HepG2 (cell line): Measurements from ENCODE around the gene CEP43. TPM values are rescaled to one million over a fixed set of nuclear protein-coding genes. Genes with fewer than 3 reads are reported as not detected.

Experiments used
- CENPT ChIP-seq: sonication (generic); formaldehyde crosslinking; IDR thresholded peaks from 2 replicates; pipeline ENCODE4 v1.8.0; 2022; ENCODE audit warnings: low read depth, mild to moderate bottlenecking, moderate library complexity, missing genetic modification reagents
- DR1 ChIP-seq: sonication (generic); formaldehyde crosslinking; IDR thresholded peaks from 2 replicates; pipeline ENCODE4 v1.8.0; 2021; ENCODE audit warnings: mild to moderate bottlenecking, missing genetic modification reagents, inconsistent platforms
- EEA1 ChIP-seq: sonication (generic); formaldehyde crosslinking; IDR thresholded peaks from 2 replicates; pipeline ENCODE4 v1.5.1; 2020; ENCODE audit warnings: mild to moderate bottlenecking, missing genetic modification reagents, borderline replicate concordance
- HDAC6 ChIP-seq: fragments of 200-600 bp; sonication (generic); IDR thresholded peaks from 2 replicates; pipeline ENCODE4 v1.7.0; 2017; ENCODE audit warnings: mild to moderate bottlenecking, antibody characterized with exemption, low read length, low read depth
- KLF16 ChIP-seq, 2 experiments: sonication (generic) in 1 of 2; formaldehyde crosslinking in 1 of 2; IDR thresholded peaks; 2 replicates each; pipeline versions ENCODE4 v1.6.1 to v1.8.0; 2016 to 2023; ENCODE audit warnings: missing genetic modification reagents in 2 of 2, missing compliant biosample characterization in 1 of 2
- PRDM10 ChIP-seq: sonication (generic); formaldehyde crosslinking; IDR thresholded peaks from 2 replicates; pipeline ENCODE4 v1.4.0; 2020; ENCODE audit warnings: low read depth, missing genetic modification reagents
- RBM39 ChIP-seq: fragments of 200-400 bp; formaldehyde crosslinking; IDR thresholded peaks from one replicate; pipeline ENCODE4 v1.6.1; 2018; ENCODE audit warnings: antibody characterized with exemption, mild to moderate bottlenecking, low read depth, low read length; ENCODE audit not compliant: poor library complexity, severe bottlenecking
- SAP130 ChIP-seq: IDR thresholded peaks from 2 replicates; pipeline ENCODE4 v1.6.1; 2016; ENCODE audit warnings: low read depth
- SIX4 ChIP-seq: sonication (generic); formaldehyde crosslinking; IDR thresholded peaks from 2 replicates; pipeline ENCODE4 v1.4.0; 2020; ENCODE audit warnings: missing genetic modification reagents
- SRY ChIP-seq: sonication (generic); formaldehyde crosslinking; IDR thresholded peaks from 2 replicates; pipeline ENCODE4 v1.8.0; 2022; ENCODE audit warnings: mild to moderate bottlenecking, missing genetic modification reagents
- STAG1 ChIP-seq: sonication (generic); formaldehyde crosslinking; IDR thresholded peaks from 2 replicates; pipeline ENCODE4 v1.4.0; 2020; ENCODE audit warnings: missing genetic modification reagents
- ZFP90 ChIP-seq: sonication (generic); formaldehyde crosslinking; IDR thresholded peaks from 2 replicates; pipeline ENCODE4 v1.8.0; 2022; ENCODE audit warnings: missing genetic modification reagents, mild to moderate bottlenecking, inconsistent platforms, borderline replicate concordance
- ZFX ChIP-seq: sonication (generic); formaldehyde crosslinking; IDR thresholded peaks from 2 replicates; pipeline ENCODE4 v1.4.0; 2020; ENCODE audit warnings: mild to moderate bottlenecking, low read depth, missing genetic modification reagents, moderate library complexity
- ZFY ChIP-seq: sonication (generic); formaldehyde crosslinking; IDR thresholded peaks from 2 replicates; pipeline ENCODE4 v1.4.0; 2020; ENCODE audit warnings: missing genetic modification reagents
- ZNF441 ChIP-seq: sonication (generic); formaldehyde crosslinking; IDR thresholded peaks from 2 replicates; pipeline ENCODE4 v1.7.0; 2021; ENCODE audit warnings: missing genetic modification reagents, borderline replicate concordance
- ZNF446 ChIP-seq: sonication (generic); formaldehyde crosslinking; IDR thresholded peaks from 2 replicates; pipeline ENCODE4 v1.5.0; 2020; ENCODE audit warnings: mild to moderate bottlenecking, missing genetic modification reagents
- ZSCAN5A ChIP-seq: sonication (generic); formaldehyde crosslinking; IDR thresholded peaks from 2 replicates; pipeline ENCODE4 v1.8.0; 2022; ENCODE audit warnings: mild to moderate bottlenecking, missing genetic modification reagents, borderline replicate concordance
- polyA plus RNA-seq, 8 experiments: library from polyadenylated mRNA; depleted of rRNA in 3 of 8; stranded (reverse) in 7 of 8; unstranded in 1 of 8; fragments of >200 nt; fragmentation: Illumina TruSeq in 4 of 8; extraction: Trizol in 4 of 8; gene quantifications; 2 replicates each; pipeline versions ENCODE4 v1.2.1 to v1.2.3, GENCODE V29; 2011 to 2016; ENCODE audit warnings: low read depth in 4 of 8, missing spikeins in 1 of 8, mixed read lengths in 1 of 8; ENCODE audit not compliant: insufficient read depth in 1 of 8
- total RNA-seq, 5 experiments: library from RNA; depleted of rRNA; stranded (reverse); fragments of >200 nt; fragmentation: Illumina TruSeq; extraction: Trizol; gene quantifications; 2 replicates each; pipeline ENCODE4 v1.2.3, GENCODE V29; 2016; ENCODE audit warnings: low read depth in 1 of 5
- TF ChIP-seq, protein P1 (sequence below): sonication (generic); formaldehyde crosslinking; IDR thresholded peaks from 2 replicates; pipeline ENCODE4 v1.5.1; 2020; ENCODE audit warnings: mild to moderate bottlenecking, missing genetic modification reagents, moderate library complexity
- TF ChIP-seq, protein P2 (sequence below): sonication (generic); formaldehyde crosslinking; IDR thresholded peaks from 2 replicates; pipeline ENCODE4 v1.4.0; 2020; ENCODE audit warnings: missing genetic modification reagents, mild to moderate bottlenecking, borderline replicate concordance

Gene CEP43
- total and polyA plus RNA-seq, 2 of the 13 experiments (the other 11 are each of a cell fraction or from before 2014, with no cell fraction given) = 29.3 to 73.9 TPM

DNA sequence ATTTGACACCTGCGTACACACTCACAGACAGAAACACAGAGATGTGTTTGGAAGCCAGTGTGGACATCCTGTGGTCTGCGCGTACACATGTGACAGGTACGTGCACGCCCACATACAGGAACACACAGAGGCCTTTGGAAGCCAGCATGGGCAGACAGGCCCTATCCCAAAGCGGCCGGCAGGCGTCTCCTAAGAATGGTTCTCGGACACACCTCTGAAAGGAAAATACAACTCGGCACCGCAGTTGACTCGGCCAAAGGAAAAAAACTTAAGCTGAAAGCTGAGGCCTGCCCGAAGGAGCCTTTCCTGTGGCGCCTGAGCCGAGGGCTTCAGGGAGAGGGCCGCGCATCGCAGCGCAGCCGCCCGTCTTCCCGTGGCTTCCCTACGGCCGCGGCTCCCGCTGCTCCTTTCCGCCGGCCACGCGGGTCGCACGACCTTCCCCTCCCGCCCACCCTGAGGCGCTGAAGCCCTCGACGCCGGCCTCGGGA lies 1.4 kb upstream of the CEP43 start (continued):
- TF ChIP-seq ZFY (CRISPR knock-in tag) (peak; percentile 50; the same call in 1 of the 2 replicates), SAP130 (CRISPR knock-in tag) (peak; percentile 73), EEA1 (0 out of 2 replicates have a peak, but pooled peaks have one; percentile 49), ZNF446 (CRISPR knock-in tag) (peak; percentile 47), KLF16 (CRISPR knock-in tag; IDR thresholded peaks at IDR 0.05) (0 out of 4 replicates have a peak, but pooled peaks of 1 of the 2 experiments have one; percentile 8), CENPT (CRISPR knock-in tag) (no peak), DR1 (CRISPR knock-in tag) (no peak), ZFX (CRISPR knock-in tag) (peak; percentile 58), PRDM10 (no peak), SIX4 (CRISPR knock-in tag) (no peak), HDAC6 (no peak), SRY (CRISPR knock-in tag) (no peak), RBM39 (no peak), STAG1 (peak; percentile 64), ZSCAN5A (CRISPR knock-in tag) (no peak), ZFP90 (CRISPR knock-in tag) (no peak), ZNF441 (CRISPR knock-in tag) (no peak)
- TF ChIP-seq, protein P1, sequence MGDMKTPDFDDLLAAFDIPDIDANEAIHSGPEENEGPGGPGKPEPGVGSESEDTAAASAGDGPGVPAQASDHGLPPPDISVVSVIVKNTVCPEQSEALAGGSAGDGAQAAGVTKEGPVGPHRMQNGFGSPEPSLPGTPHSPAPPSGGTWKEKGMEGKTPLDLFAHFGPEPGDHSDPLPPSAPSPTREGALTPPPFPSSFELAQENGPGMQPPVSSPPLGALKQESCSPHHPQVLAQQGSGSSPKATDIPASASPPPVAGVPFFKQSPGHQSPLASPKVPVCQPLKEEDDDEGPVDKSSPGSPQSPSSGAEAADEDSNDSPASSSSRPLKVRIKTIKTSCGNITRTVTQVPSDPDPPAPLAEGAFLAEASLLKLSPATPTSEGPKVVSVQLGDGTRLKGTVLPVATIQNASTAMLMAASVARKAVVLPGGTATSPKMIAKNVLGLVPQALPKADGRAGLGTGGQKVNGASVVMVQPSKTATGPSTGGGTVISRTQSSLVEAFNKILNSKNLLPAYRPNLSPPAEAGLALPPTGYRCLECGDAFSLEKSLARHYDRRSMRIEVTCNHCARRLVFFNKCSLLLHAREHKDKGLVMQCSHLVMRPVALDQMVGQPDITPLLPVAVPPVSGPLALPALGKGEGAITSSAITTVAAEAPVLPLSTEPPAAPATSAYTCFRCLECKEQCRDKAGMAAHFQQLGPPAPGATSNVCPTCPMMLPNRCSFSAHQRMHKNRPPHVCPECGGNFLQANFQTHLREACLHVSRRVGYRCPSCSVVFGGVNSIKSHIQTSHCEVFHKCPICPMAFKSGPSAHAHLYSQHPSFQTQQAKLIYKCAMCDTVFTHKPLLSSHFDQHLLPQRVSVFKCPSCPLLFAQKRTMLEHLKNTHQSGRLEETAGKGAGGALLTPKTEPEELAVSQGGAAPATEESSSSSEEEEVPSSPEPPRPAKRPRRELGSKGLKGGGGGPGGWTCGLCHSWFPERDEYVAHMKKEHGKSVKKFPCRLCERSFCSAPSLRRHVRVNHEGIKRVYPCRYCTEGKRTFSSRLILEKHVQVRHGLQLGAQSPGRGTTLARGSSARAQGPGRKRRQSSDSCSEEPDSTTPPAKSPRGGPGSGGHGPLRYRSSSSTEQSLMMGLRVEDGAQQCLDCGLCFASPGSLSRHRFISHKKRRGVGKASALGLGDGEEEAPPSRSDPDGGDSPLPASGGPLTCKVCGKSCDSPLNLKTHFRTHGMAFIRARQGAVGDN (CRISPR knock-in tag) = peak; percentile 54
- TF ChIP-seq, protein P2, sequence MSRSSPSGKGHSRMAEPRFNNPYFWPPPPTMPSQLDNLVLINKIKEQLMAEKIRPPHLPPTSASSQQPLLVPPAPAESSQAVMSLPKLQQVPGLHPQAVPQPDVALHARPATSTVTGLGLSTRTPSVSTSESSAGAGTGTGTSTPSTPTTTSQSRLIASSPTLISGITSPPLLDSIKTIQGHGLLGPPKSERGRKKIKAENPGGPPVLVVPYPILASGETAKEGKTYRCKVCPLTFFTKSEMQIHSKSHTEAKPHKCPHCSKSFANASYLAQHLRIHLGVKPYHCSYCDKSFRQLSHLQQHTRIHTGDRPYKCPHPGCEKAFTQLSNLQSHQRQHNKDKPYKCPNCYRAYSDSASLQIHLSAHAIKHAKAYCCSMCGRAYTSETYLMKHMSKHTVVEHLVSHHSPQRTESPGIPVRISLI (CRISPR knock-in tag) = peak; percentile 43; the same call in 1 of the 2 replicates
